Loucy (cell line): ENCODE measurements around the gene TMEM217.

Experiments
- EZH2phosphoT487 ChIP-seq: fragments of 200-600 bp; IDR thresholded peaks from 2 replicates; pipeline ENCODE4 v1.6.1; 2018; ENCODE audit warnings: antibody characterized with exemption, mild to moderate bottlenecking, moderate library complexity, borderline replicate concordance
- TF ChIP-seq, protein P1 (sequence below): fragments of 200-600 bp; sonication (generic); conservative IDR thresholded peaks from 2 replicates; pipeline ENCODE4 v1.5.1; 2014; ENCODE audit warnings: mild to moderate bottlenecking, antibody characterized with exemption, low read length

DNA sequence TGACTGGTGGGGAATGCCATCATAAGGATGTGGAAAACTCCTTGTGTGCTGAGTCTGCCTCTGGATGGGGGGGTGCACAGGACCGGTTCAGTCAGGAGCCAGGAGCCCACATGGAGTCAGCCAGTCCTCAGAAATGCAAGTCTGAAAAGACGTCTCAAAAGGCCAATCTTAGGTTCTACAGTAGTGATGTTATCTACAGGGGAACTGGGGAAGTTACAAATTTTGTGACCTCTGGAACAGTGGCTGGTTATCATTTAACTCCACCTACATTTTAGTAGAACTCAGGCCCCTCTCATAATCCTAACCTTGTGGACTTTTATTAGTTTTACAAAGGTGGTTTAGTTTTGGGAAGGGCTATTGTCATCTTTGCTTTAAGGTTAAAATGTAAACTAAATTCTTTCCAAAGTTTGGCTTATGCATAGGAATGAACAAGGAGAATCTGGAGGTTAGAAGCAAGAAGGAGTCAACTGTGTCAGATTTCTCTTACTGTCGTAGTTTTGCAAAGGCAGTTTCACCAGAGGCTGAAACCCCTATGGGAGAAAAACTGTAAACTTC lies 14.1 kb downstream of the TMEM217 start:
- TF ChIP-seq, protein P1, sequence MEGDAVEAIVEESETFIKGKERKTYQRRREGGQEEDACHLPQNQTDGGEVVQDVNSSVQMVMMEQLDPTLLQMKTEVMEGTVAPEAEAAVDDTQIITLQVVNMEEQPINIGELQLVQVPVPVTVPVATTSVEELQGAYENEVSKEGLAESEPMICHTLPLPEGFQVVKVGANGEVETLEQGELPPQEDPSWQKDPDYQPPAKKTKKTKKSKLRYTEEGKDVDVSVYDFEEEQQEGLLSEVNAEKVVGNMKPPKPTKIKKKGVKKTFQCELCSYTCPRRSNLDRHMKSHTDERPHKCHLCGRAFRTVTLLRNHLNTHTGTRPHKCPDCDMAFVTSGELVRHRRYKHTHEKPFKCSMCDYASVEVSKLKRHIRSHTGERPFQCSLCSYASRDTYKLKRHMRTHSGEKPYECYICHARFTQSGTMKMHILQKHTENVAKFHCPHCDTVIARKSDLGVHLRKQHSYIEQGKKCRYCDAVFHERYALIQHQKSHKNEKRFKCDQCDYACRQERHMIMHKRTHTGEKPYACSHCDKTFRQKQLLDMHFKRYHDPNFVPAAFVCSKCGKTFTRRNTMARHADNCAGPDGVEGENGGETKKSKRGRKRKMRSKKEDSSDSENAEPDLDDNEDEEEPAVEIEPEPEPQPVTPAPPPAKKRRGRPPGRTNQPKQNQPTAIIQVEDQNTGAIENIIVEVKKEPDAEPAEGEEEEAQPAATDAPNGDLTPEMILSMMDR: no peak
- no peak for TF ChIP-seq EZH2phosphoT487
